SU-DHL-6 (cell line): ENCODE measurements around the gene DMBX1.

Source experiments
- EZH2phosphoT487 ChIP-seq: fragments of 200-600 bp; sonication (generic), shearing (Covaris generic); conservative IDR thresholded peaks from 2 replicates; pipeline ENCODE4 v1.6.1; 2018; ENCODE audit warnings: mild to moderate bottlenecking, antibody characterized with exemption, low read length, moderate library complexity, mixed read lengths
- TF ChIP-seq, protein P1 (sequence below): fragments of 200-600 bp; sonication (generic); IDR thresholded peaks from one replicate; pipeline ENCODE4 v1.5.1; 2017; ENCODE audit warnings: antibody characterized with exemption, mild to moderate bottlenecking, low read length, moderate library complexity; ENCODE audit not compliant: insufficient read depth, poor library complexity, severe bottlenecking

DNA sequence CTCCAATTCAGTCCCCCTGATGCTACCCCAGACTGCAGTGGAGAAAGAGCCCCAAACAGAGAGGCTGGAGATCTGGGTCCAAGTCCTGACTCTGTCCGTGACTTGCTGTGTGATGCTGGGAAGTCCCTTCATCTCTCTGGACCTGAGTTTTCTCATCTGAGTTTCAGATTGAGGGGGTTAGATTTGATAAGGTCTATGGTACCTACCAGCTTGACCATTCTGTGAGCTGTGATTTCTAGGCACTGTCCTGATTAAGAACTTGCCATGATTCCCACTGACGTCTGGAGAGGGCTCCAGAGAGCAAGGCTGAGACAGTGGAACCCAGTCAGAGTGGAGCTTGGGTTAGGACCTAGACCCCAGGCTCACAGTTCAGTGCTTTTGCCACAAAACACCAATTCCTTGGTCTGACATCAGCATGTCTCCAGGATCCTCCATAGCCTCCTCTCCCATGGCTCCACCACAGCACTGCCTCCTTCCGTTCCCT, 43.8 kb upstream of the DMBX1 start:
- TF ChIP-seq, protein P1, sequence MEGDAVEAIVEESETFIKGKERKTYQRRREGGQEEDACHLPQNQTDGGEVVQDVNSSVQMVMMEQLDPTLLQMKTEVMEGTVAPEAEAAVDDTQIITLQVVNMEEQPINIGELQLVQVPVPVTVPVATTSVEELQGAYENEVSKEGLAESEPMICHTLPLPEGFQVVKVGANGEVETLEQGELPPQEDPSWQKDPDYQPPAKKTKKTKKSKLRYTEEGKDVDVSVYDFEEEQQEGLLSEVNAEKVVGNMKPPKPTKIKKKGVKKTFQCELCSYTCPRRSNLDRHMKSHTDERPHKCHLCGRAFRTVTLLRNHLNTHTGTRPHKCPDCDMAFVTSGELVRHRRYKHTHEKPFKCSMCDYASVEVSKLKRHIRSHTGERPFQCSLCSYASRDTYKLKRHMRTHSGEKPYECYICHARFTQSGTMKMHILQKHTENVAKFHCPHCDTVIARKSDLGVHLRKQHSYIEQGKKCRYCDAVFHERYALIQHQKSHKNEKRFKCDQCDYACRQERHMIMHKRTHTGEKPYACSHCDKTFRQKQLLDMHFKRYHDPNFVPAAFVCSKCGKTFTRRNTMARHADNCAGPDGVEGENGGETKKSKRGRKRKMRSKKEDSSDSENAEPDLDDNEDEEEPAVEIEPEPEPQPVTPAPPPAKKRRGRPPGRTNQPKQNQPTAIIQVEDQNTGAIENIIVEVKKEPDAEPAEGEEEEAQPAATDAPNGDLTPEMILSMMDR, result no peak
- no peak for TF ChIP-seq EZH2phosphoT487
